ENCODE measurements around the gene GJD2.

DNA sequence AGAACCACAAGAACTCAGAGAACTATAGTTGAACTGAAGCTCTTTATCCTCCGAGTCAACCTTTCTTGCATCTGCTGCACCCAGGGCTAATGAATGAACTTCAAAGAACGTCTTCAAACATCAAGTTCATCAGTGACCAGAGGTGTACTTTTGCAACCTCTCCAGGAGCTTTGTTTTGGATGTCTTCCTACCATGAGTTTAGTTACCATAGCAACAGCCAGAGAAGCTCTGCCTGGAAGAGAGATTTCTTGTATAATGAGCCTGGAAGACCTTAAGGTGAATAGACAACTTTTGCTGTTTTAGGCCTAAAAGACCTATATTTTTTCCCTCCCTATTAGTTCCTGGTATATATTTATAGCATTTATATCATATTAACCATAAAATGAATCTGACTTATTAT, 31.4 kb upstream of the GJD2 start:
- TF ChIP-seq, protein P1, sequence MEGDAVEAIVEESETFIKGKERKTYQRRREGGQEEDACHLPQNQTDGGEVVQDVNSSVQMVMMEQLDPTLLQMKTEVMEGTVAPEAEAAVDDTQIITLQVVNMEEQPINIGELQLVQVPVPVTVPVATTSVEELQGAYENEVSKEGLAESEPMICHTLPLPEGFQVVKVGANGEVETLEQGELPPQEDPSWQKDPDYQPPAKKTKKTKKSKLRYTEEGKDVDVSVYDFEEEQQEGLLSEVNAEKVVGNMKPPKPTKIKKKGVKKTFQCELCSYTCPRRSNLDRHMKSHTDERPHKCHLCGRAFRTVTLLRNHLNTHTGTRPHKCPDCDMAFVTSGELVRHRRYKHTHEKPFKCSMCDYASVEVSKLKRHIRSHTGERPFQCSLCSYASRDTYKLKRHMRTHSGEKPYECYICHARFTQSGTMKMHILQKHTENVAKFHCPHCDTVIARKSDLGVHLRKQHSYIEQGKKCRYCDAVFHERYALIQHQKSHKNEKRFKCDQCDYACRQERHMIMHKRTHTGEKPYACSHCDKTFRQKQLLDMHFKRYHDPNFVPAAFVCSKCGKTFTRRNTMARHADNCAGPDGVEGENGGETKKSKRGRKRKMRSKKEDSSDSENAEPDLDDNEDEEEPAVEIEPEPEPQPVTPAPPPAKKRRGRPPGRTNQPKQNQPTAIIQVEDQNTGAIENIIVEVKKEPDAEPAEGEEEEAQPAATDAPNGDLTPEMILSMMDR (IDR thresholded peaks at IDR 0.05), result no peak
- TF ChIP-seq POLR2A (IDR thresholded peaks at IDR 0.05), result no peak
